Stimulated activated CD4-positive, alpha-beta T cell treated with anti-CD3 and anti-CD28 coated beads, Interleukin-2, amount 100 ng/mL, for 4 hours (primary cell): Measurements from ENCODE around the gene CLCN7.
A peak's percentile ranks its signal among the peaks of the same experiment; 100 is the strongest.

ENCODE experiments used
- DNase-seq: peaks from one replicate; pipeline ENCODE4 v3.0.0-alpha.2; 2020; ENCODE audit warnings: low read depth

CLCN7 gene

DNA sequence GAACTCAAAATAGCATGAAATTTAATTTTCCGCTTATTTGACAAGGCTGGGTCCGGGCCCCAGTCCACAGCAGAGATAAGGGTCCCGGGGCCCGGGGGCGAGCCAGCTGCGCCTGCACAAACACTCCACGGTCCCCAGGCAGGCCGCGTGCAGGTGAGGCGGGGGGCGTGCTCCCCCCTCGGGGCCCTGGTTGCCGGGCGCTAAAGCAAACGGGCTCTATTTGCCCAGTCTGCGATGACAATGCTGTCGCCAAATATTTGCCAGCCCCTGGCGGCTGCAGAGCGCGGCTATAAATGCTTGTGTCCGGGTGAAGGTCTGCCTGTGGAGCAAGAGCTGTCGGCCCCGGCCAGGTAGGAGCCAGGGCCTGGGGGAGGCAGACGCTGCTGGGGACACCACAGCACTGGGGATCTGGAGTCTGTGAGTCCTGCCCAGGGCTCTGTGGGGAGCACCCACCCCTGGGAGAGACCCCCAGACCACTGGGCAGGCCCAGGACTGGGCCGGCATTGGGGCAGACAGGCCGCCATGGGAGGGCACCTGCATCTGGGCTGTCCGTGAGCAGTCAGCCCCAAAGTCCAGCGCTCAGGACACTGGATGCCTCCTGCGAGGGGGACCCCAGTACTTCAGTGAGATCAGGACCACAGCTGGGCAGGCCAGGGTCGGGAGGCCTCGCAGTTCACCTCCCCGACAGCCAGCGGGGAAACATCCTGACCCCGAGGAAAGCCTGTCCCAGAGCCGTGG is 43.9 kb downstream of the CLCN7 start, which contains the start of gene PERCC1:
Gene PERCC1 (plus strand): TSS at position 320 of the 738 bp plus-strand sequence. CDS start 1,516 bp downstream, outside the sequence.
- DNase-seq: no peak

DNA sequence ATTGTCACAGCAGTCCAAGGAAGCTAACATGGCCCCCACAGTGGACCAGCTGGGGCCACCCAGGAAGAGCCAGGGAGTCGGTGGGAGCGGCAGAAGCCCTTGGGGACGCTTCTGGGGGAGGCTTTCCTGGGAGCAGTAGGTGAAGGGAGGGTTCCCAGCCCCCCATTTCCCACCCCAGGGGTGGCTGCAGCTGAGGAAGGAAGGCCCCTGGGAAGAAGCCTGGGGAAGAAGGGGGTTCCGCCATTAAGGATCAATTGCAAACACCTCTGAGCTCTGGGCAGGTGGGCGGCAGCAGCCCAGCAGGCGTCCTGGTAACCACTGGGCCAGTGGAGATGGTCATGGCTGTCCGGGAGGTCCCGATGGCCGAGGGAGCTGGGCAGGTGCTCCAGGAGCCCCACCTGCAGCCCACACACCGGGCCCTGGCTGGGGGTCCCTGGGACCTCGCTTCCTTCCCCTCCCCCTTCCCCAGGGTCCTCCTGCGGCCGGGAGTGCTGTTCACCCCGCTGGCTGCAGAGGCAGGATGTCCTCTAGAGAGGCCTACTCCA is 44.5 kb downstream of the CLCN7 start:
- DNase-seq: no peak

DNA sequence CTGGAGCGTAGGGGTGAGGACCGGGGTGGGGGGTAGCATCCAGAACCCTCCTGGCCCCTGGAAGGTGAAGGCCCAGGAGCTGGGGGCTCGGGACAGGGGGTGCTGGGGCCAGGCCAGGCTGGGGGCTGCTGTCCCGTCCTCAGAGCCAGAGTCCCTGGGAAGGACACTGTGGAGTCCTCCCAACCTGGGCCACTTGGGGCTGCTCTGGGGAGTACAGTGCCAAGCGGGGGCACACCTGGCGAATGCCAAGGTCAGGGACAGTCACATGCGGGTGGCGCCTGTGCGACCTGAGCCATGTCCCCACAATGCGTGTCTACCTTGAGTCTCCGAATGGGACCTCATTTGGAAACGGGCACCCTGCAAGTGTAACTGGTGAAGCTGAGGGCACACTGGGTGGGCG is 45.2 kb downstream of the CLCN7 start:
- DNase-seq: no peak

GRCh38 chr16:1429012-1429411 is 45.8 kb downstream of the CLCN7 start:
- no peak for DNase-seq

DNA sequence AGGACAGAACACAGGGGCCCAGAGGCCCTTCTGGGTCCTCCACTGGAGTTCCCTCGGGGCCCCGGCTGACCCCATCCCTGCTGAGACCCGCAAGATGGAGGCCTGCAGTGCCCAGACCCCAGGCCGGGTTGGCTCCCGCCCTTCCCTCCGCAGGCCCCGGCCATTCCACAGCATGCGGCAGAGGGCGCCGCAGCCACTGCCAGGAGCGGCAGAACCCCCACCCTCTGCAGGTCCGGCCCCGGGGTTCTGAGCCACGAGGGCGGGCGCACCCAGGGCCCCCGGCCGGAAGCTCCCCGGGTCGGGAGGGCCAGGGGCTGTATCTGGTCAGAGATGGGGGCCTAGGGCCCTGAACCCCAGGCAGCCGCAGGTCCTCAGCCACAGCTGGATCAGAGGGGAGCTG is 46.3 kb downstream of the CLCN7 start:
- peak; percentile 11 for DNase-seq

- no peak for DNase-seq
These were observed 47.1 kb downstream of the CLCN7 start for GRCh38 chr16:1427473-1428461.

- no peak for DNase-seq
These were observed 47.9 kb downstream of the CLCN7 start for GRCh38 chr16:1426734-1427471.

DNA sequence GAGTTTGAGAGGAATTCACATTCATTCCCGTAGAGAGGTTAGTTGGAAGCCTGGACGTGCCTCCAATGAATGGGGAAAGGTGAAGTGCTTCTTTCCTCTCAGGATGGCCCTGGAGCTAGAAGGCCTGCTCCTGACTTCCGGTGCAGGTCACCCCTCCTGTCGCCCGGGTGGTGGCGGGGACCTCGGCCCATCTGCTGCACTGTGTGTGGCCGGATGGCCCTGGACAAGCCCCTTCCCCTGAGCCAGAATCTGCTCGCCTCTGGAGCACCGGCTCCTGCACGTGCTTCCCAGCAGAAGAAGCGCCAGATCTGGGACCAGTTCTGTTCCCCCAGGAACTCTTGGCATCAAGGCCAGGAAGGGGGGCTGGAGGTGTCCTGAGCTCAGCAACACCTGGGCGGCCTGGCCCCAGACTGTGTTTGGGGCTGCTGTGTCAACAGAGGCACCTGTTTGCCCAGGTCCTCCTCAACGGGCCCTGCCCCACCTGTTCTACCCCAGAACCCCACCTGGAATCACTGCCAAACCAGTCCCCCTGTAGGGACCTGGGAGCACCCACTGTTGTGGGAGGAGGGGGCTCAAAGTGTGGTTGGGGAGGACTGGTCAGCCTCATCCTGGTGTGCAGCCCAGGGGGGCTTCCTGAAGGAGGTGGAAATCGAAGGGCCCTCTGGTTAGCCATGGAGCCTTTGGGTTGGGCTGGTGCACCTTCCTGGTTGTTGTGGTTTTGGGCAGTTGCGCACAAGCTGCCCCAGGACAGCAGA is 49.0 kb downstream of the CLCN7 start:
- DNase-seq: no peak

DNA sequence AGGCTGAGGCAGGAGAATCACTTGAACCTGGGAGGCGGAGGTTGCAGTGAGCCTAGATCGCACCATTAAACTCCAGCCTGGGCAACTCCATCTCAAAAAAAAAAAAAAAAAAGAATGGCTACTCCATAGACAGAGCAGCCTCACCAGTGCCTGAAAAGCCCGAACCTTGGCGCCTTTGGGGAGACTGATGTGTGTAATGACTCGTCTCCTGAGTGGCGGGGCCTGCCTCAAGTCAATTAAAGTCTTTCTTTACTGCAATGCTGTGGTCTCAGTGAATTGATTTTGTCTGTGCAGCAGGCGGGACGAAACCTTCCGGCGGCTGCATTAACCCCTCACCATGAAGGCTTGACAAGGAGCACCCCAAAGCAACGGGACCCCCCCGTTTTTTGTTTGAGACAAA is 50.8 kb downstream of the CLCN7 start:
- DNase-seq: no peak

DNA sequence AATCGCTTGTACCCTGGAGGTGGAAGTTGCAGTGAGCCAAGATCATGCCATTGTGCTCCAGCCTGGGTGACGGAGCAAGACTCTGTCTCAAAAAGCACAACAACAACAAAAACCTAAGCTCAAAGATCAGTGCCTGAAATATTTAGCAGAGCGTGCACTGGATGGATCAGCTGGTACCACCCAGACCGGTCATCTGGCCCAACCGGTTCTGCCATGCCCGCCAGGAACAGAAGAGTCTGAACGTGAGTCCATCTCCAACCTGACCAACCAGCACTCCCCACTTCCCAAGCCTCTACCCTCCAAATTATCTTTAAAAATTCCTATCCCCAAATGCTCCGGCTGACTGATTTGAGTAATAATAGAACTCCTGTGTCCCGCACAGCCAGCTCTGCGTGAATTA is 52.8 kb downstream of the CLCN7 start:
- no peak for DNase-seq

GRCh38 chr16:1420111-1420539 is 54.7 kb downstream of the CLCN7 start:
- DNase-seq: peak; percentile 10

DNA sequence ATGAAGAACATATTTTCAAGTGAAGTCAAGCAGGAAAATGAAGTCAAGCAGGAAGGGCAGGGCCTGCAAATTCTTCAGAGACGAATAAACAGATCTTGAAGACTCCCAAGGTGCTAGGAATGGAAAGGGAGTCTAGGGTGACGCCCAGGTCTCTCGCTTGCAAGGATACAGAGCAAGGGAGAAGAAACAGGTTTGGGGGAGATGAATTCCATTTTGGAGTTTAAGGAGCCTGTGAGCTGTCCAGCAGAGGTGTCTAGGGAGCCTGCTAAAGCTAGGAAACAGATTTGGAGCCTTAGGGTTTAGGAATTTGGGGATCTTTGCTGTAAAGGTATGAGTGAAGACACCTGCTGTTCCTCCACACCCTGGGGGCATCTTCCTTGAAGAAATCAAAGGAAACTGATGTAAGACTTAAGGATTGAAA is 58.3 kb downstream of the CLCN7 start:
- no peak for DNase-seq

DNA sequence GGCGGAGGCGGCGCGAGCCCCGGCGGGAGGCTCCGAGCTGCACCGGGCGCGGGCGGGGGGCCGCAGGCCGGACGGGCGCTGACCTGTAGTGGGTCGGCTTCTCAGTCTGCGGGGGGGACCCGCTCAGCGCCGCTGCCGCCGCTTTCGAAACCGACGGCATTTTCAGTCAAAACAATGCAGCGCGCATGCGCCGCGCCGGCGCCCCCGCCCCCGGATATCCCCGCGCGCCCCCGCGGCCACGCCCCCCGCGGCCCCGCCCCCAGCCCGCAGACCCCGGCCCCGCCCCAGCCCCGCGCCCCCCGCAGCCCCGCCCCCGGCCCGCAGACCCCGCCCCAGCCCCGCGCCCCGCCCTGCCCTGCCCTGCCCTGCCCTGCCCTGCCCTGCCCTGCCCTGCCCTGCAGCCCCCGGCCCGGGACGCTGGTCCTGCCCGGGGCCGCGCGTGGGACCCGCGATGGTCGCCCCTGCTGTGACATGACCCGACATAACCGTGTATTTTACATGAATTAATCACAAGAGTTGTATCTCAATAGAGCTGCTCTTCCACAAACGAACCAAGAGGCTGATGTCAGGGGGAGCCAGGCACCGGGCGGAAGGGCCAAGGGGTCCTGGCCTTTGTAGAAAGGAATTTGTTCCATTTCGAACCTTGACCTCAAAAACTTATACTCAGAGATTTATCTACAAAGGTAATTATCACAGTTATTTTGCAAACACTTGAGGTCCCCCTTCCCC is 60.1 kb downstream of the CLCN7 start, which contains the start of gene UNKL:
Gene UNKL (minus strand): TSS at position 173 of the 729 bp plus-strand sequence. CDS start 13 bp downstream, at position 160.
- peak; percentile 70 for DNase-seq

- peak; percentile 44 for DNase-seq
These were observed 60.9 kb downstream of the CLCN7 start for GRCh38 chr16:1413684-1414531.

- no peak for DNase-seq
These were observed 62.0 kb downstream of the CLCN7 start for GRCh38 chr16:1412847-1413246.

GRCh38 chr16:1408171-1408837 is 66.5 kb downstream of the CLCN7 start:
- peak; percentile 93 for DNase-seq

GRCh38 chr16:1407753-1408152 is 67.1 kb downstream of the CLCN7 start:
- DNase-seq: no peak

- no peak for DNase-seq
These were observed 71.1 kb downstream of the CLCN7 start for GRCh38 chr16:1403733-1404132.

GRCh38 chr16:1403036-1403435 is 71.8 kb downstream of the CLCN7 start:
- DNase-seq: no peak
